IMR-90 (cell line): ENCODE measurements around the gene NRG4.

Experiments used
- BHLHE40 ChIP-seq: fragments of 150-350 bp; IDR thresholded peaks from 2 replicates; pipeline ENCODE4 v1.6.1; 2016; ENCODE audit warnings: mild to moderate bottlenecking, low read depth, low read length
- CEBPB ChIP-seq: IDR thresholded peaks from 2 replicates; pipeline ENCODE4 v1.6.1; 2012; ENCODE audit warnings: low read depth, low read length, improper control_type of control experiment
- CHD1 ChIP-seq: IDR thresholded peaks from 2 replicates; pipeline ENCODE4 v1.6.1; 2012; ENCODE audit warnings: low read depth, low read length, improper control_type of control experiment
- CTCF ChIP-seq: conservative IDR thresholded peaks from 2 replicates; pipeline ENCODE4 v1.5.1; 2012; ENCODE audit warnings: mild to moderate bottlenecking, low read depth, low read length, improper control_type of control experiment
- ELK1 ChIP-seq: fragments of 150-350 bp; IDR thresholded peaks from 2 replicates; pipeline ENCODE4 v1.6.1; 2016; ENCODE audit warnings: low read depth, mild to moderate bottlenecking, low read length, moderate library complexity, borderline replicate concordance
- MXI1 ChIP-seq: IDR thresholded peaks from 2 replicates; pipeline ENCODE4 v1.6.1; 2012; ENCODE audit warnings: low read depth, mild to moderate bottlenecking, low read length, moderate library complexity, borderline replicate concordance
- POLR2A ChIP-seq: IDR thresholded peaks from 2 replicates; pipeline ENCODE4 v1.6.1; 2012; ENCODE audit warnings: mild to moderate bottlenecking, low read depth, low read length
- RAD21 ChIP-seq: IDR thresholded peaks from 2 replicates; pipeline ENCODE4 v1.6.1; 2012; ENCODE audit warnings: low read length, improper control_type of control experiment
- RFX5 ChIP-seq: IDR thresholded peaks from 2 replicates; pipeline ENCODE4 v1.8.0; 2012; ENCODE audit warnings: low read depth, mild to moderate bottlenecking, low read length, moderate library complexity

GRCh38 chr15:75921732-75922703, 90.2 kb downstream of the NRG4 start:
- TF ChIP-seq RAD21 (peak; percentile 70), CHD1 (no peak), CTCF (peak; percentile 58), CEBPB (0 out of 2 replicates have a peak, but pooled peaks have one; percentile 6), RFX5 (no peak), ELK1 (no peak), POLR2A (no peak), MXI1 (no peak), BHLHE40 (no peak)
